Gastrocnemius medialis (tissue), 4 donors: ENCODE results near the gene ELAVL2. TPM values are rescaled to one million over a fixed set of nuclear protein-coding genes. Genes with fewer than 3 reads are reported as not detected.

Source experiments
- ATAC-seq, 2 donors: fragments of 150-250 bp; one replicate each; pipeline ENCODE4 v1.9.1; 2016
- DNase-seq, 2 donors: peaks; one replicate each; pipeline ENCODE4 v3.0.0-alpha.2; 2019
- H3K27ac ChIP-seq, 4 donors: fragments of 200-600 bp; sonication (generic); 1 replicate in 1 of 4; 2 replicates in 3 of 4; pipeline ENCODE4 v1.5.1; 2016 to 2018; ENCODE audit warnings: mild to moderate bottlenecking in 2 of 4, moderate library complexity in 1 of 4
- H3K27me3 ChIP-seq, 3 donors: fragments of 200-600 bp; sonication (generic) in 2 of 3; 1 replicate in 1 of 3; 2 replicates in 2 of 3; pipeline versions ENCODE4 v1.5.1 to v1.6.0; 2016 to 2019; ENCODE audit warnings: mild to moderate bottlenecking in 1 of 3, moderate library complexity in 1 of 3
- H3K36me3 ChIP-seq, 2 donors: fragments of 200-600 bp; sonication (generic) in 1 of 2; one replicate each; pipeline ENCODE4 v1.5.1; 2017 to 2018
- H3K4me1 ChIP-seq, 2 donors: fragments of 200-600 bp; sonication (generic) in 1 of 2; one replicate each; pipeline ENCODE4 v1.5.1; 2016 to 2017; ENCODE audit warnings: mild to moderate bottlenecking in 2 of 2
- H3K4me3 ChIP-seq, 4 donors: fragments of 200-600 bp; sonication (generic) in 3 of 4; 1 replicate in 1 of 4; 2 replicates in 3 of 4; pipeline ENCODE4 v1.5.1; 2016 to 2019; ENCODE audit warnings: mild to moderate bottlenecking in 2 of 4
- H3K9me3 ChIP-seq, 3 donors: fragments of 200-600 bp; sonication (generic) in 2 of 3; 1 replicate in 1 of 3; 2 replicates in 2 of 3; pipeline ENCODE4 v1.5.1; 2016 to 2019
- POLR2A ChIP-seq, 2 donors: fragments of 450-650 bp; IDR thresholded peaks; one replicate each; pipeline ENCODE4 v1.6.1; 2017; ENCODE audit warnings: antibody characterized with exemption in 2 of 2, mild to moderate bottlenecking in 2 of 2, moderate library complexity in 2 of 2
- in situ Hi-C, 4 donors: fragments of 200-750 bp; cut with MboI; loops; one replicate each; pipeline versions ENCODE4 v1.15.0 to v1.8.0; 2017; ENCODE audit warnings: low sequenced_read_pairs in 4 of 4
- intact Hi-C: fragments of 100-400 bp; cut with DNase I; formaldehyde crosslinking; loops from one replicate; pipeline ENCODE4 v1.15.1; 2023; ENCODE audit warnings: low total_unique reads
- total RNA-seq, 4 donors: library from RNA; depleted of rRNA; stranded (reverse); fragments of >200 nt; gene quantifications; one replicate each; pipeline versions ENCODE4 v1.1.0 to v1.2.3, GENCODE V29; 2016
- TF ChIP-seq, protein P1 (sequence below), 5 experiments: fragments of 450-650 bp in 3 of 5; fragments of 200-600 bp in 2 of 5; sonication (generic) in 2 of 5; IDR thresholded peaks in 4 of 5; conservative IDR thresholded peaks in 1 of 5; 1 replicate in 4 of 5; 2 replicates in 1 of 5; pipeline ENCODE4 v1.5.1; 2016 to 2019; ENCODE audit warnings: antibody characterized with exemption in 5 of 5, mild to moderate bottlenecking in 3 of 5, moderate library complexity in 3 of 5

The ELAVL2 gene
- total RNA-seq, 4 donors from 2014 or later = not detected

DNA sequence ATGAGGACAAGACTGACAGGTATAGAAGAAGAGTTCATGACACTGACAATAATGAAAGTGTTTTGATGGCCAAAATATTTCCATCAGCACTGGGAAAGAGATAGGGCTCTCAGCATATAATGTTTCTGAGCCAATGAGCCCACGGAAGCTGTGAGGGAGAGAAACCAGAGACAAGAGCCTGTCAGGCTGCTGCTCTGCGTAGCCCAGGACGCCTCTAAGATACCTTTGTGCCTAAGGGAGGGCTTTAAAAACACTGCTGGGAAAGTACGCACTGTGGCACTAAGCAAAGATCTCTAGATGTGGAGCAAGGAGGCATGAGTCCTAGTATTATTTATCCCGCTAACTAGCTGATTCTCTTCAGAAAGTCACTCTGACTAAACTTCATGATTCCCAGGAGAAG lies 11.0 kb upstream of the ELAVL2 start:
- no peak overlapping the region for H3K27ac ChIP-seq
- H3K4me3 ChIP-seq = no peak overlapping the region
- peaks cover 0 to 17% (median 0%) of the 10 kb centered on the region in 3 donors for H3K27me3 ChIP-seq
- TF ChIP-seq, protein P1, sequence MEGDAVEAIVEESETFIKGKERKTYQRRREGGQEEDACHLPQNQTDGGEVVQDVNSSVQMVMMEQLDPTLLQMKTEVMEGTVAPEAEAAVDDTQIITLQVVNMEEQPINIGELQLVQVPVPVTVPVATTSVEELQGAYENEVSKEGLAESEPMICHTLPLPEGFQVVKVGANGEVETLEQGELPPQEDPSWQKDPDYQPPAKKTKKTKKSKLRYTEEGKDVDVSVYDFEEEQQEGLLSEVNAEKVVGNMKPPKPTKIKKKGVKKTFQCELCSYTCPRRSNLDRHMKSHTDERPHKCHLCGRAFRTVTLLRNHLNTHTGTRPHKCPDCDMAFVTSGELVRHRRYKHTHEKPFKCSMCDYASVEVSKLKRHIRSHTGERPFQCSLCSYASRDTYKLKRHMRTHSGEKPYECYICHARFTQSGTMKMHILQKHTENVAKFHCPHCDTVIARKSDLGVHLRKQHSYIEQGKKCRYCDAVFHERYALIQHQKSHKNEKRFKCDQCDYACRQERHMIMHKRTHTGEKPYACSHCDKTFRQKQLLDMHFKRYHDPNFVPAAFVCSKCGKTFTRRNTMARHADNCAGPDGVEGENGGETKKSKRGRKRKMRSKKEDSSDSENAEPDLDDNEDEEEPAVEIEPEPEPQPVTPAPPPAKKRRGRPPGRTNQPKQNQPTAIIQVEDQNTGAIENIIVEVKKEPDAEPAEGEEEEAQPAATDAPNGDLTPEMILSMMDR (IDR thresholded peaks at IDR 0.05 in 4 of 5, conservative IDR thresholded peaks at IDR 0.05 in 1 of 5) = no peak
- TF ChIP-seq POLR2A (IDR thresholded peaks at IDR 0.05) = no peak
- DNase-seq = no peak
- no peak for ATAC-seq
- H3K9me3 ChIP-seq = no peaks in the 10 kb centered on the region
- no peaks in the 10 kb centered on the region for H3K36me3 ChIP-seq
- no peaks in the 10 kb centered on the region for H3K4me1 ChIP-seq
- intact Hi-C loops = no loop called here
- in situ Hi-C loops = loop anchor here in 1 of 4 donors (25.0 kb wide), 1 partner anchor 100 kb away; no protein-coding TSS in a partner anchor

DNA sequence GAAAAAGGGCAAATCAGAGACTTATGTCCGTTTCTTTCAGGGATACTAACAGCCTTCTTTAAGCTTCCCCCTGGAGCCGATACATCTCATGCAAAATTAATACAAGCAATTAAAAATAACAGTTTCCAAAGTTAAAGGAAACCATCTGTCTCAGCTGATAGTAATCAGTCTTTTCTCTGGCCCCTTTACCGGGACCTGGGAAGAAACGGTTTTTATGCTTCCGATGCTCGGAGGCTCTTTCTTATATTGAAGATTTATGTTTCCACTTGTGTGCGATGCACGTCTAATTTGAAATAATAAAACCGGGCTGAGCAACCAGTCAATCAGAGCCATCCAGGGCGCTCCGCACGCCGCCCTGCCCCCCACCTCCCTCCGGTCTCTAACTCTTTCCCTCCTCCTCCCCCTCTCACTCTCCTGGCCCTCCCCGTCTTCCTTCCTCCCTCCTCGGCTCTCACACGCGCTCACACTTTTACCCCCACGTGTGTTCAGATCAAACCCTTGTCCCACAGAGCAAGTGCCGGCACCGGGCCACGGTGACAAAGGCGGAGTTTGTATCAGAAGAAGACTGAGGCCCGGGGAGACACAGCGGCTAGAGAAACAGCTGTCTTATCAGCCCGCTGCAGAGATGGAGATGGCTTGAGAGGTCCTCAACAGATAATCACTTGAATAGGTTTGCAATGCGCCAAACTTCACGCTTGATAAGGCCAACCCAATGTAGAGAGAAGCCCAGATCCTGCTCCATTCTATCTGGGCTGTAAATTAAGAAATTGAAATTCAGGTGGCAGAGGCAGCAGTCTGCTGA lies 5.1 kb upstream of the ELAVL2 start:
- H3K36me3 ChIP-seq = no peaks in the 10 kb centered on the region
- H3K27me3 ChIP-seq = peaks cover 31 to 67% (median 45%) of the 10 kb centered on the region in 3 donors
- ATAC-seq (no peak), DNase-seq (no peak)
- intact Hi-C loops (no loop called here), in situ Hi-C loops (loop anchor here in 1 of 4 donors (25.0 kb wide), 1 partner anchor 94 kb away; no protein-coding TSS in a partner anchor)
- H3K27ac ChIP-seq = no peak overlapping the region
- no peak overlapping the region for H3K4me3 ChIP-seq
- TF ChIP-seq POLR2A (IDR thresholded peaks at IDR 0.05) = no peak
- H3K4me1 ChIP-seq = peaks cover 0 to 9% of the 10 kb centered on the region in 2 donors
- no peaks in the 10 kb centered on the region for H3K9me3 ChIP-seq

DNA sequence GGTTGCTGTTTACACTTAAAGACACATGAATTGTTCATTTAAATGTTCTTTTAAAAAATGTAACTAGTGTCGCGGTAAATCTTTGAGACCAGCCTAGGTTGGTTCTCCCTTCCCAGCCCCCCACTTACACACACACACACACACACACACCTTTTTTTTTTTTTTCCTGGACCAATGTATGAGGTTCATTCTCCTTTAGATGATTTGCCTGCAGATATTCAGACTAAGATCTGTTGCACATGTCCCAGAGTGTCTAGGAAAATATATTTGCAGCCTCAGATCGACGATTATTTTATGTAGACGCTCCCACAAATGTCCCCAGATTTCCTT lies 4.4 kb upstream of the ELAVL2 start:
- ATAC-seq (no peak), DNase-seq (no peak)
- in situ Hi-C loops = loop anchor here in 1 of 4 donors (25.0 kb wide), 1 partner anchor 93 kb away; no protein-coding TSS in a partner anchor
- peaks cover 36 to 74% (median 50%) of the 10 kb centered on the region in 3 donors for H3K27me3 ChIP-seq
- H3K4me3 ChIP-seq = no peak overlapping the region
- no peak overlapping the region for H3K27ac ChIP-seq
- intact Hi-C loops = no loop called here
- H3K9me3 ChIP-seq = no peaks in the 10 kb centered on the region
- TF ChIP-seq POLR2A (IDR thresholded peaks at IDR 0.05) = no peak
- TF ChIP-seq, protein P1 (IDR thresholded peaks at IDR 0.05 in 4 of 5, conservative IDR thresholded peaks at IDR 0.05 in 1 of 5) = no peak
- H3K4me1 ChIP-seq = peaks cover 5 to 16% of the 10 kb centered on the region in 2 donors
- no peaks in the 10 kb centered on the region for H3K36me3 ChIP-seq

DNA sequence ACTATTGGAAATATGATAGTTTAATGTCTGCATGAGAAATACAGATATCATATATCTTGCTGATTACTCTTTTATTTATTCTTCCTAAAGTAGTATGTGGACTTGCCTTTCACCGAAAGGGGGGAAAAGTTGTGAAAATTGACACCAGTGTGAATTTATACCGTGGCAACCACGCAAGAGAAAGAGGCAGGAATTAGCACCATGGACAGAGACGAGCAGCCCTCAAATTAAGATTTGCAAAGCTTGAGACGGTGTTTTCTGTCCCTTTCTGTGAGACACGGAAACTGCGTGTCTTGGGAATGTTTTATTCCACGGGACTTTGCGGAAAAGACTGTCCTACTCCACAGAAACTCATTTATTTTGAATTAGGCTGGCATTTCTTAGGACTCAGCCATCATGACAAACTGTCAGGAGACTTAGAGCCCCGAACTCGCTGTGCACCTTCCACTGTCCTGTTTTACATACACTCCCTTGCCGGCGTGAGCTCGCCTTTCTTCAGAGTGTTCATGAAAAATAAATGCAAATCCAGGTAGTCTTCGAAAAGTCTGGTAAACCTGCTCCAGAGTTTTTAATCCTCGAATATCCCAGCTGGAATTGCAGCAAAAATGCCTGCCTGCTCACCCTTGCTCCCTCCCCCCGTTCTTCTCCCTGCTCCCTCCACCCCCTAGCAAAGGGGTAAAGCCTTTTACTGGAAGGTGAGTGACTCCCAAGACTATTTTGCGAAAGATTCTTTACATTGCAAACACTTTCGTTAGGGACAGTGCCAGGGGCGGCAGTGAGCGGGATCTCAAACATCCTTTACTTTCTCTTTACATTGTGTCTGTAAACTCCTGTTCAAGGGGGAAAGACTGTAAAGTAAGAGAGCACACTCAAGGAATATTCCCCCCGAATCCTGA lies 3.8 kb upstream of the ELAVL2 start:
- Histone ChIP-seq H3K36me3 (no peaks in the 10 kb centered on the region), H3K4me1 (peaks cover 11 to 18% of the 10 kb centered on the region in 2 donors), H3K27me3 (peaks cover 40 to 80% (median 54%) of the 10 kb centered on the region in 3 donors), H3K27ac (no peak overlapping the region), H3K9me3 (no peaks in the 10 kb centered on the region), H3K4me3 (no peak overlapping the region)
- ATAC-seq = no peak
- intact Hi-C loops (no loop called here), in situ Hi-C loops (loop anchor here in 1 of 4 donors (25.0 kb wide), 1 partner anchor 93 kb away; no protein-coding TSS in a partner anchor)
- DNase-seq = no peak
- TF ChIP-seq, protein P1 (IDR thresholded peaks at IDR 0.05 in 4 of 5, conservative IDR thresholded peaks at IDR 0.05 in 1 of 5) = no peak
- TF ChIP-seq POLR2A (IDR thresholded peaks at IDR 0.05) = no peak
